ENCODE measurements around the gene TIAM1. TPM values are rescaled to one million over a fixed set of nuclear protein-coding genes. Genes with fewer than 3 reads are reported as not detected.
A peak's percentile ranks its signal among the peaks of the same experiment; 100 is the strongest.

TIAM1 gene
- total RNA-seq (10 to 100 TPM in 1 of 5 donors, 1 to 10 TPM in 4; 1.8 to 19.8 (median 4.1) TPM), polyA plus RNA-seq (1 to 10 TPM; 1.1 to 5.1 (median 1.8) TPM)
- long read RNA-seq, donor 1, result 0 reads
- long read RNA-seq, donor 2, result 0 reads
- long read RNA-seq, donor 3, result 0 reads
- long read RNA-seq, donor 4, result 0 reads
- long read RNA-seq, donor 5, result 0 reads
- long read RNA-seq, donor 6, result 0 reads
- long read RNA-seq, donor 7, partial matches to known transcripts, result 0 of 1 reads
- long read RNA-seq, donor 7, other reads (novel, unspliced or antisense), result 0 of 1 reads
- long read RNA-seq, donor 8, result 0 reads
- long read RNA-seq, donor 9, result 0 reads
- long read RNA-seq, donor 10, result 0 reads

GRCh38 chr21:31343680-31344480 is at the start of gene TIAM1:
TIAM1 (minus strand) TSS chr21:31344261; CDS start chr21:31266972, 77,289 bp downstream.
- Histone ChIP-seq H3K4me1 (peaks cover 0 to 18% (median 8%) of the 10 kb centered on the region in 4 donors), H3K27me3 (peaks cover 0 to 43% (median 15%) of the 10 kb centered on the region in 3 donors), H3K36me3 (no peaks in the 10 kb centered on the region), H3K4me3 (peak within 1 kb of the TSS; percentile 35 to 48 (median 40)), H3K9me3 (no peaks in the 10 kb centered on the region), H3K27ac (peak within 1 kb of the TSS in 3 of 5 donors; percentile 18 to 63 (median 55))
- WGBS, 5 donors, result 1 to 2% (median 2%) methylated on average over 44 to 49 of the region's 49 CpGs
- TF ChIP-seq EP300 (IDR thresholded peaks at IDR 0.05), result no peak
- TF ChIP-seq POLR2AphosphoS5 (IDR thresholded peaks at IDR 0.05), result peak in 2 of 3 donors; percentile 43 to 48
- no peak for TF ChIP-seq POLR2A (IDR thresholded peaks at IDR 0.05)
- DNase-seq, result peak; percentile 43 to 86
- intact Hi-C loops (cut with DNase I; ENCODE audit: low total_unique reads), result no loop called here

DNA sequence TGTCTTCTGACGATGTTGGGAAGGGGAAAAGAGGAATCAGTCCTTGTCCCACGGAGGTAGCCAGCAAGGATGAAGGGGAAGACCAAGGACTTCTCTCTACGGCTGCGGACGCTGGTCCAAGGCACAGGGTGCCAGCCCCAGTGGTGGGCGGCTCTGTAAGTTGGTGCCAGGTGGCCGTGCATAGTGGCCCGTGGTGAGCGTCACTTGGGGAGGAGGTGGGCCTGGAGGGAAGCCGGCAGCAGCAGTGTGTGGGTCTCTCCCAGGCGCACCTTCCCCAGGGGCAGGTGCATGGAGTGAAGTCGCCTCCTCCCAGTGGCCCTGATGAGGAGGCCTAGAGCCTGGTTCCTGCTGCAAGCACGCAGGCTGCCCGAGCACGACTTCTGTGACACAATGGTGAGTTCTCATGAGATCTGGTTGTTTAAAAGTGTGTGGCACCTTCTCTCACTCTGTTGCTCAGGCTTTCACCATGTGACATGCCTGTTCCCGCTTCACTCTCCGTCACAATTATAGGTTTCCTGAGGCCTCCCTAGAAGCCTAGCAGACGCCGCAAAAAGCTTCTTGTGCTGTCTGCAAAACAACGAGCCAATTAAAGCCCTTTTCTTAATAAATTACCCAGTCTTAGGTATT is 43.6 kb upstream of the TIAM1 start:
- DNase-seq, result no peak
- no peaks in the 10 kb centered on the region for H3K4me1 ChIP-seq
- intact Hi-C loops (cut with DNase I; ENCODE audit: low total_unique reads), result no loop called here
- H3K9me3 ChIP-seq, result no peaks in the 10 kb centered on the region
- no peak overlapping the region for H3K4me3 ChIP-seq
- WGBS, 5 donors, result 85 to 91% (median 87%) methylated on average over 20 of the region's 20 CpGs
- H3K27ac ChIP-seq, result no peak overlapping the region
- H3K36me3 ChIP-seq, result no peaks in the 10 kb centered on the region
- H3K27me3 ChIP-seq, result no peaks in the 10 kb centered on the region
- TF ChIP-seq, protein P1, sequence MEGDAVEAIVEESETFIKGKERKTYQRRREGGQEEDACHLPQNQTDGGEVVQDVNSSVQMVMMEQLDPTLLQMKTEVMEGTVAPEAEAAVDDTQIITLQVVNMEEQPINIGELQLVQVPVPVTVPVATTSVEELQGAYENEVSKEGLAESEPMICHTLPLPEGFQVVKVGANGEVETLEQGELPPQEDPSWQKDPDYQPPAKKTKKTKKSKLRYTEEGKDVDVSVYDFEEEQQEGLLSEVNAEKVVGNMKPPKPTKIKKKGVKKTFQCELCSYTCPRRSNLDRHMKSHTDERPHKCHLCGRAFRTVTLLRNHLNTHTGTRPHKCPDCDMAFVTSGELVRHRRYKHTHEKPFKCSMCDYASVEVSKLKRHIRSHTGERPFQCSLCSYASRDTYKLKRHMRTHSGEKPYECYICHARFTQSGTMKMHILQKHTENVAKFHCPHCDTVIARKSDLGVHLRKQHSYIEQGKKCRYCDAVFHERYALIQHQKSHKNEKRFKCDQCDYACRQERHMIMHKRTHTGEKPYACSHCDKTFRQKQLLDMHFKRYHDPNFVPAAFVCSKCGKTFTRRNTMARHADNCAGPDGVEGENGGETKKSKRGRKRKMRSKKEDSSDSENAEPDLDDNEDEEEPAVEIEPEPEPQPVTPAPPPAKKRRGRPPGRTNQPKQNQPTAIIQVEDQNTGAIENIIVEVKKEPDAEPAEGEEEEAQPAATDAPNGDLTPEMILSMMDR (IDR thresholded peaks at IDR 0.05), result no peak
- TF ChIP-seq POLR2AphosphoS5 (IDR thresholded peaks at IDR 0.05), result no peak

DNA sequence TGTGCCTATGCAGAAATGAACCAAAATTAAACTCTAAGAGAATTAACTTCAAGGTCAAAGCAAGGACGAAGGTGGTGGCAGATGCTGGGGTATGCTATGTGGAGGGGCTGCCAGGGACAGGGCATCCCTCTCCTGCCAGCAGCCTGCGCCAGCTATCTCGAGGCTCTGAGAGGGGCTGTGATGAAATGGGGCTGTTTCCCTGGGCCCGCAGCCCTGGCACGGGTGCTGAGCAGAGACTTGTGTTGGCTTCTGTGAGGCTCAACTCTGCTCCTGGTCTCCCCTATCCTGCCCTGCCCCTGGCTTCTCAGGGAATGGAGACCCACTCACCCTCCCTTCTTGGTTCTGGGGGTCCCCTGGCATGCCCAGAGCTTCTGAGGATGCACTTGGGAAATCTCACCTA is 41.9 kb upstream of the TIAM1 start:
- Histone ChIP-seq H3K4me1 (no peaks in the 10 kb centered on the region), H3K9me3 (no peaks in the 10 kb centered on the region), H3K27me3 (no peaks in the 10 kb centered on the region), H3K36me3 (no peaks in the 10 kb centered on the region), H3K4me3 (no peak overlapping the region), H3K27ac (no peak overlapping the region)
- intact Hi-C loops (cut with DNase I; ENCODE audit: low total_unique reads), result no loop called here
- no peak for DNase-seq
- WGBS, 5 donors, result 81 to 90% (median 84%) methylated on average over 5 of the region's 5 CpGs
- no peak for TF ChIP-seq EP300 (IDR thresholded peaks at IDR 0.05)
- no peak for TF ChIP-seq POLR2AphosphoS5 (IDR thresholded peaks at IDR 0.05)
- TF ChIP-seq, protein P1 (IDR thresholded peaks at IDR 0.05), result no peak
- no peak for TF ChIP-seq POLR2A (IDR thresholded peaks at IDR 0.05)

DNA sequence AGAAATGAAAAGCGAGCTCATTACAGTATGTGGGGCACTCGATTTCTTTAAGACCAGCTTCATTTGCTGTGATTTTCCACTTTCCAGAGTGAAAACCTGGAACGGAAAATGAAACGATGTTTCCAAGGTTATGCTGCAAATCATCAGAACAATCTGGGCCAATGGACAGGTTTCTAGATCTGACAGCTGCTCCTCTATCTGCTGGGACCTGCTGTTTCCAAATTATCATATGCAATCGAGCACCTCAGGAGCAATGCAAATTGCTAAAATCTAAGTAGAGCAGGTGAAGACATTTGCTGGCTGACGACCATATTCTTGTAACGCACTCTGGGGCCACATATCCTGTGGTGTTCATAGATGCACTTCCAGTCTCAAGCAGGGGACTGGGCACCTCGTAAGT is 39.7 kb upstream of the TIAM1 start:
- no peak for TF ChIP-seq POLR2AphosphoS5 (IDR thresholded peaks at IDR 0.05)
- TF ChIP-seq EP300 (IDR thresholded peaks at IDR 0.05), result no peak
- TF ChIP-seq, protein P1 (IDR thresholded peaks at IDR 0.05), result no peak
- no peak for TF ChIP-seq POLR2A (IDR thresholded peaks at IDR 0.05)
- intact Hi-C loops (cut with DNase I; ENCODE audit: low total_unique reads), result no loop called here
- 86 to 92% (median 87%) methylated on average over 8 of the region's 8 CpGs for WGBS, 5 donors

More for the DNA sequence above, 39.7 kb upstream of the TIAM1 start:
- no peaks in the 10 kb centered on the region for H3K27me3 ChIP-seq
- H3K36me3 ChIP-seq, result no peaks in the 10 kb centered on the region
- H3K4me1 ChIP-seq, result no peaks in the 10 kb centered on the region
- H3K4me3 ChIP-seq, result no peak overlapping the region
- H3K27ac ChIP-seq, result no peak overlapping the region
- DNase-seq, result no peak
- no peaks in the 10 kb centered on the region for H3K9me3 ChIP-seq

Data from stomach (tissue), 19 donors.